Esophagus squamous epithelium (tissue), 4 donors: ENCODE results near the gene PHLPP1.

Experiments
- CTCF ChIP-seq, 6 experiments: fragments of 450-650 bp in 4 of 6; fragments of 200-600 bp in 2 of 6; sonication (generic) in 2 of 6; IDR thresholded peaks; one replicate each; pipeline ENCODE4 v1.5.1; 2016 to 2019; ENCODE audit warnings: antibody characterized with exemption in 6 of 6, mild to moderate bottlenecking in 4 of 6, moderate library complexity in 4 of 6
- POLR2A ChIP-seq, 4 donors: fragments of 450-650 bp; IDR thresholded peaks; one replicate each; pipeline ENCODE4 v1.6.1; 2017; ENCODE audit warnings: antibody characterized with exemption in 4 of 4, mild to moderate bottlenecking in 4 of 4, moderate library complexity in 3 of 4

DNA sequence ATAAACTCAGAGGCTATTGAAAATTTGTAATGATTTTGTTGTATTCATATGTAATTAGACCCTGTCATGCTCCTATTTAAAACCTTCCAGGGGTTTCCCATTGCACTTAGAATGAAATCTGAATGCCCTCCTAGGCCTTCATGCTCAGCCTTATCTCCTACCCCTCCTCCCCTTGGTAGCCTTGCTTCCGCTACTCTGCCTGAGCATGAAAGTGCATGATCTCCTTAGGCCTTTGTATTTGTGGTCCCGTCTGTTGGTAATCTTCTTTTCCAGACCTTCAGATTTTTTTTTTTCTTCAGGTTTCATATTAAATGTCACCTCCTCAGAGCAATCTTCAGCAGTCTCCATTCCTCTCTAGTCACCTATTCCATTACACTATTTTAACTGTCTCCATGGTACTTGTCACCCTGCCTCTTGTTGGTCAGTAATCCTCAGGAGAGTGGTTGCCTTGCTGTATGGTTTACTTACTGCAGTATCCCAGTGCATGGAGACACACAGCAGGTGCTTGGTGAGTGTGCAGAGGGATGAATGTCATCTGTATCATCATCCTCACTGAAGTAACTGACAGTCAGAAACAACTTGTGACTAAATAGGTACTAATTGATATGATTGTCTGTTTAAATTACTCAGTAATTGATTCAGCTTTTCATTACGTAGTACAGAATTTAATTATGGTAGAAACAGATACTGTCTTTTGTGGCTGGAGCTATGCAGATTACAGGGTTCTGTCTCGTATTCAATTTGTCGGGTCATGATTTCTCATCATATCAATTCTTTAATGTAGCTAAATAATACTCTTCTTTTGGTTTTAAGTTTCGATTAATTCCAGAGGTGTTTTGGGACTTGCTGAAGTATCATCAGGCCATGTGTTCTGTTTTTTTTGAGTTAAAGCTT lies 63.9 kb downstream of the PHLPP1 start:
- no peak for TF ChIP-seq POLR2A (IDR thresholded peaks at IDR 0.05)
- no peak for TF ChIP-seq CTCF (IDR thresholded peaks at IDR 0.05)
